ENCODE data around the gene DGKB. TPM values are rescaled to one million over a fixed set of nuclear protein-coding genes. Genes with fewer than 3 reads are reported as not detected.

The DGKB gene
- total RNA-seq, 4 donors from 2014 or later = 0.40 to 3.8 (median 0.82) TPM; not detected in 1

DNA sequence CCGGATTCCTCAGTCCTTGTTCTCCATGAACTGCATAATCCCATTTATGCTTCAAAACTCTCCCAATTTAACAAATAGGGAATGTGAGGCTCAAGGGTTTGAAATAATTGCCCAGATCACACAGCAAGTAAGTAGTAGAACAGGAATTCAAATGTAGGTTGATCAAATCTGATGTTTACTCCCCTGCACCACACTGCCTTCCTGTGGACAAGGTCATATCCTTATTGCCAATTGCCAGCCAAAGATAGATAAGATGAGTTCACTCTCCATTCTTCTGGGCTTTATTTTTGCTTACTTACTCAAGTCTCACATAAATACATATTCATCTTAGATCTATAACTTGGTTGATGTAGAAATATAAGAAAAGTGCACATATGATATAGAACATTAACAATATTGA is 477.9 kb downstream of the DGKB start:
- WGBS, 2 donors (ENCODE audit: low coverage in 1 of 2) = 94 to 100% methylated on average over 1 of the region's 1 CpG
- no peak overlapping the region for H3K4me3 ChIP-seq
- H3K9me3 ChIP-seq = no peaks in the 10 kb centered on the region
- in situ Hi-C loops (cut with MboI; ENCODE audit: low pct_ligation_motif_present in 1 of 4, low pct_unique_long_range_greater_than_20kb in 1 of 4, low sequenced_read_pairs in 3 of 4) (no loop called here), intact Hi-C loops (cut with DNase I; ENCODE audit: low total_unique reads) (no loop called here)
- no peak for TF ChIP-seq POLR2A (IDR thresholded peaks at IDR 0.05)
- TF ChIP-seq EP300 (IDR thresholded peaks at IDR 0.05; ENCODE audit: low read depth) = no peak
- TF ChIP-seq POLR2AphosphoS5 (IDR thresholded peaks at IDR 0.05) = no peak
- TF ChIP-seq, protein P1, sequence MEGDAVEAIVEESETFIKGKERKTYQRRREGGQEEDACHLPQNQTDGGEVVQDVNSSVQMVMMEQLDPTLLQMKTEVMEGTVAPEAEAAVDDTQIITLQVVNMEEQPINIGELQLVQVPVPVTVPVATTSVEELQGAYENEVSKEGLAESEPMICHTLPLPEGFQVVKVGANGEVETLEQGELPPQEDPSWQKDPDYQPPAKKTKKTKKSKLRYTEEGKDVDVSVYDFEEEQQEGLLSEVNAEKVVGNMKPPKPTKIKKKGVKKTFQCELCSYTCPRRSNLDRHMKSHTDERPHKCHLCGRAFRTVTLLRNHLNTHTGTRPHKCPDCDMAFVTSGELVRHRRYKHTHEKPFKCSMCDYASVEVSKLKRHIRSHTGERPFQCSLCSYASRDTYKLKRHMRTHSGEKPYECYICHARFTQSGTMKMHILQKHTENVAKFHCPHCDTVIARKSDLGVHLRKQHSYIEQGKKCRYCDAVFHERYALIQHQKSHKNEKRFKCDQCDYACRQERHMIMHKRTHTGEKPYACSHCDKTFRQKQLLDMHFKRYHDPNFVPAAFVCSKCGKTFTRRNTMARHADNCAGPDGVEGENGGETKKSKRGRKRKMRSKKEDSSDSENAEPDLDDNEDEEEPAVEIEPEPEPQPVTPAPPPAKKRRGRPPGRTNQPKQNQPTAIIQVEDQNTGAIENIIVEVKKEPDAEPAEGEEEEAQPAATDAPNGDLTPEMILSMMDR (IDR thresholded peaks at IDR 0.05) = no peak
- H3K4me1 ChIP-seq = no peaks in the 10 kb centered on the region
- no peaks in the 10 kb centered on the region for H3K36me3 ChIP-seq
- no peak overlapping the region for H3K27ac ChIP-seq
- H3K27me3 ChIP-seq = no peaks in the 10 kb centered on the region
- no peak for DNase-seq

DNA sequence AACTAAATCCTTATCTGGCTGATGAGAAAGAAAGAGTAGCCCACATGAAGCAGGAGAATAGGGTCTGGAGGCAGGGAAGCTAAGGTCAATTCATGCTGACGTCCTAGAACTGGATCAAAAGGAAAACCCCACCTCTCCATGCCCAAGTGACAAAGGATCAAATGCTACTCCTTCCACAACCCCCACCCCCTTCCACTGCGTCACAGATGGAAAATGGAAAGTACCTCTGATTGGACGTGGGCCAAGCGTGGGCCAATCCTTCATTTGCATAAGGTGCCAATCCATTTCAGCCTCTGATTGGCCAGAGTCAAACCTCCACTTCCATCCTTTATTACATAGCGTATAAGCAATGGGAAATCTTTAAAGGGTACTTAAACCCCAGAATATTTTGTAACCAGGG is 481.8 kb downstream of the DGKB start:
- WGBS, 2 donors (ENCODE audit: low coverage in 1 of 2) = 77 to 82% methylated on average over 5 of the region's 5 CpGs
- intact Hi-C loops (cut with DNase I; ENCODE audit: low total_unique reads) (loop anchor here (1.0 kb wide), 1 partner anchor 30 kb away; no protein-coding TSS in a partner anchor), in situ Hi-C loops (cut with MboI; ENCODE audit: low pct_ligation_motif_present in 1 of 4, low pct_unique_long_range_greater_than_20kb in 1 of 4, low sequenced_read_pairs in 3 of 4) (no loop called here)
- H3K4me3 ChIP-seq = no peak overlapping the region
- no peaks in the 10 kb centered on the region for H3K4me1 ChIP-seq
- H3K27ac ChIP-seq = no peak overlapping the region
- no peaks in the 10 kb centered on the region for H3K36me3 ChIP-seq
- TF ChIP-seq POLR2AphosphoS5 (IDR thresholded peaks at IDR 0.05) (no peak), EP300 (IDR thresholded peaks at IDR 0.05; ENCODE audit: low read depth) (no peak), POLR2A (IDR thresholded peaks at IDR 0.05) (no peak)
- TF ChIP-seq, protein P1 (IDR thresholded peaks at IDR 0.05) = no peak
- H3K27me3 ChIP-seq = no peaks in the 10 kb centered on the region
- no peaks in the 10 kb centered on the region for H3K9me3 ChIP-seq
- no peak for DNase-seq

DNA sequence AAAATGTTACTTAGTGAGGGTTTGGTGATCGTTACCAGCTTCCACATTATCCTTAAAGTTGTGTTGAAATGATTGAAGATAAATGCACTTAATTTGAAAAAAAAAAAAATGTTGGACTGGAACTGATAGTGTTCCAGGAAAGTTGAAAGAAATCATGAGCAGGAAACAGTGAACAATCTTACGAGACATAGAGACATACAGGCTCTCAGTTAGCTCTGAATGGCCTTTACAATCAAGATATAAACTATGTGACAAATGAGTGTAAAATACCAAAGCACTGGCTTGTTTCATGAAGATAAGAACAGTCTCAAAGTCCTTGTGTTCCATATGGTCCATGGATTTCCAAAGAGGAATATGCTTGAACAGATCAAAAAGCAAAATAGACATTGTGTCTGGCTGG is 483.0 kb downstream of the DGKB start:
- DNase-seq = no peak
- no peak overlapping the region for H3K4me3 ChIP-seq
- intact Hi-C loops (cut with DNase I; ENCODE audit: low total_unique reads) (no loop called here), in situ Hi-C loops (cut with MboI; ENCODE audit: low pct_ligation_motif_present in 1 of 4, low pct_unique_long_range_greater_than_20kb in 1 of 4, low sequenced_read_pairs in 3 of 4) (no loop called here)
- H3K4me1 ChIP-seq = no peaks in the 10 kb centered on the region
- WGBS, 2 donors (ENCODE audit: low coverage in 1 of 2) = 40 to 52% methylated on average over 2 of the region's 2 CpGs
- TF ChIP-seq POLR2A (IDR thresholded peaks at IDR 0.05) (no peak), EP300 (IDR thresholded peaks at IDR 0.05; ENCODE audit: low read depth) (no peak), POLR2AphosphoS5 (IDR thresholded peaks at IDR 0.05) (no peak)
- TF ChIP-seq, protein P1 (IDR thresholded peaks at IDR 0.05) = no peak
- H3K36me3 ChIP-seq = no peaks in the 10 kb centered on the region
- H3K27ac ChIP-seq = no peak overlapping the region
- H3K9me3 ChIP-seq = no peaks in the 10 kb centered on the region
- H3K27me3 ChIP-seq = no peaks in the 10 kb centered on the region

DNA sequence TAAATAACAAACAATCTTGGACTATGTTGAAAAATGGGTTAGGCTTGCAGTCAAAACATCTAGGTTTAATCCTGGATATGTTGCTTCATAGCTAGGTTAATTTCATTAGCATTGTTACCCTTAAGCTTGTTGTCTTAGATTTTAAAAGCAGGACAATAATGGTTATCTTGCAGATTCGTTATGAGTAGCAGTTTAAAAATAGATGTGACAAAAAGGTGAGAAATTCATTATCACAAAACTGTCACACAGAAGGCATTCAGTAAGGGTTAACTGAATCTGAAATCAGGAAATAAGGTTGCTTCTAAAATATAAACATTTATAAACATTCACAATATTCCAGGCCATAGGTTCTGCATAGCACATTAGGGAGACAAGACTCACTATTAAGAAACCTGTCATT is 483.9 kb downstream of the DGKB start:
- H3K27ac ChIP-seq = no peak overlapping the region
- TF ChIP-seq POLR2A (IDR thresholded peaks at IDR 0.05) (no peak), EP300 (IDR thresholded peaks at IDR 0.05; ENCODE audit: low read depth) (no peak), POLR2AphosphoS5 (IDR thresholded peaks at IDR 0.05) (no peak)
- TF ChIP-seq, protein P1 (IDR thresholded peaks at IDR 0.05) = no peak
- in situ Hi-C loops (cut with MboI; ENCODE audit: low pct_ligation_motif_present in 1 of 4, low pct_unique_long_range_greater_than_20kb in 1 of 4, low sequenced_read_pairs in 3 of 4) = no loop called here
- H3K36me3 ChIP-seq = no peaks in the 10 kb centered on the region
- H3K4me1 ChIP-seq = no peaks in the 10 kb centered on the region
- no peak for DNase-seq
- H3K9me3 ChIP-seq = no peaks in the 10 kb centered on the region
- no peak overlapping the region for H3K4me3 ChIP-seq
- intact Hi-C loops (cut with DNase I; ENCODE audit: low total_unique reads) = no loop called here
- 46 to 55% methylated on average over 1 of the region's 1 CpG for WGBS, 2 donors (ENCODE audit: low coverage in 1 of 2)
- H3K27me3 ChIP-seq = no peaks in the 10 kb centered on the region
